CD4-positive, CD25-positive, alpha-beta regulatory T cell (primary cell): ENCODE results near the gene ADGRA1. TPM values are rescaled to one million over a fixed set of nuclear protein-coding genes. Genes with fewer than 3 reads are reported as not detected.

Source experiments
- ATAC-seq, 2 donors: fragments of 150-1000 bp; cut with Tn5 transposase; one replicate each; pipeline ENCODE4 v1.10.0; 2021; ENCODE audit warnings: low read depth in 2 of 2, moderate number of reproducible peaks in 2 of 2, moderate library complexity in 1 of 2
- DNase-seq, 3 donors: peaks; one replicate each; pipeline versions ENCODE4 v3.0.0 to v3.0.0-alpha.2; 2012 to 2022; ENCODE audit warnings: mixed read lengths in 1 of 3
- H3K27ac ChIP-seq: one replicate; pipeline ENCODE4 v1.7.0; 2013; ENCODE audit warnings: mild to moderate bottlenecking, low read length; ENCODE audit not compliant: insufficient read depth, poor library complexity, severe bottlenecking
- H3K27me3 ChIP-seq: one replicate; pipeline ENCODE4 v1.7.0; 2013; ENCODE audit warnings: low read length; ENCODE audit not compliant: control insufficient read depth, insufficient read depth
- H3K36me3 ChIP-seq: one replicate; pipeline ENCODE4 v1.7.0; 2013; ENCODE audit warnings: mild to moderate bottlenecking, low read length, moderate library complexity; ENCODE audit not compliant: control insufficient read depth, insufficient read depth
- H3K4me1 ChIP-seq: 2 replicates; pipeline ENCODE4 v1.7.0; 2013; ENCODE audit warnings: mild to moderate bottlenecking, low read length; ENCODE audit not compliant: insufficient read depth, control insufficient read depth, poor library complexity, severe bottlenecking
- H3K4me3 ChIP-seq: one replicate; pipeline ENCODE4 v1.7.0; 2013; ENCODE audit warnings: low read depth, mild to moderate bottlenecking, low read length, moderate library complexity
- H3K9me3 ChIP-seq, 2 experiments: 1 replicate in 1 of 2; 2 replicates in 1 of 2; pipeline ENCODE4 v1.7.0; 2013; ENCODE audit warnings: low read length in 2 of 2, mild to moderate bottlenecking in 1 of 2, moderate library complexity in 1 of 2; ENCODE audit not compliant: control insufficient read depth in 2 of 2
- H3K27ac Mint-ChIP-seq, 3 donors: one replicate each; pipeline ENCODE4 v1.8.0; 2020 to 2022; ENCODE audit warnings: mild to moderate bottlenecking in 3 of 3, mixed read lengths in 3 of 3, moderate library complexity in 2 of 3
- H3K27me3 Mint-ChIP-seq: one replicate; pipeline ENCODE4 v1.8.0; 2022; ENCODE audit warnings: mild to moderate bottlenecking, mixed read lengths
- H3K36me3 Mint-ChIP-seq: one replicate; pipeline ENCODE4 v1.8.0; 2020; ENCODE audit warnings: mixed read lengths
- H3K4me1 Mint-ChIP-seq, 4 donors: one replicate each; pipeline ENCODE4 v1.8.0; 2020 to 2022; ENCODE audit warnings: mixed read lengths in 4 of 4, mild to moderate bottlenecking in 1 of 4
- H3K4me3 Mint-ChIP-seq, 4 donors: one replicate each; pipeline ENCODE4 v1.8.0; 2020 to 2022; ENCODE audit warnings: mild to moderate bottlenecking in 4 of 4, mixed read lengths in 4 of 4, moderate library complexity in 3 of 4
- H3K9me3 Mint-ChIP-seq, 7 donors: one replicate each; pipeline ENCODE4 v1.8.0; 2020 to 2022; ENCODE audit warnings: mixed read lengths in 7 of 7, mild to moderate bottlenecking in 3 of 7, moderate library complexity in 2 of 7
- polyA plus RNA-seq, 4 donors: library from polyadenylated mRNA; unstranded; fragments of 300-500 nt; fragmentation: Illumina TruSeq; gene quantifications; one replicate each; pipeline ENCODE4 v1.2.3, GENCODE V29; 2021
- total RNA-seq: library from RNA; stranded (reverse); gene quantifications from one replicate; pipeline ENCODE4 v1.2.3, GENCODE V29; 2022

Gene ADGRA1
- total and polyA plus RNA-seq, 5 donors from 2014 or later, result not detected

DNA sequence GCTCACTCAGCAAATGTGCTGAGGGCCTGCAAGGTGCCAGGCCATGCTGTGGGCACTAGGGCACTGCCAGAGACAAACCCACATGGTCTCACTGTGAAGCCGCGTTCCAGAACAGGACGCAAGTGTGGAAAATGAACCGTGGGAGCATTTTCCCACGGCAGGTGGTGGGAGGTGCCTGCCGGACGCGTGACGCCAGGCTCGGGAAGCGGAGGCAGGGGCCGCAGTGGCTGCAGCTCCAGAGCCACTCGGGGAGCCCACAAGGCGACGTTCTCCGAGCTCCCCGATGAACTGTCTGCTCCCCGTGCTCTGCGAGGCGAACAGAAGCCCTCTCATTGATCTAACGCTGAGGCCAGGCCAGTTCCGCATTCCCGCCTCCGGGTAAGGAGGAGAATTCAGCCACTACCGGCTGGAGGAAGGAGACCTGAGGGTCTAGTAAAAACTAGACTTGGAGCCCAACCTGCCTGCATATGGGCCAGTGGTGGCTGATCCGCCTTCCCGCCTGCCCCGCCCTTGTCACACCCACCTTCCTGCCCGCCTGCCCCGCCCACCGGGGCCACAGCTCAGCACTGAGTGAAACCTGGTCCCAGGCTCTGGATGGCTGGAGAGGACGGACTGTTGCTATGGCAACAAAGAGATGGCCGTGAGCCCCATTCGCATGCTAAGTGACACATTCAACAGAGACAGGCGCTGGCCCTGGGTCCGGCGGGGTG, 13.1 kb downstream of the ADGRA1 start:
- H3K27me3 ChIP-seq, result no peaks in the 10 kb centered on the region
- Mint-ChIP-seq H3K36me3 (no peaks in the 10 kb centered on the region), H3K4me1 (peaks cover 0 to 4% (median 0%) of the 10 kb centered on the region in 4 donors), H3K27ac (no peak overlapping the region), H3K27me3 (no peaks in the 10 kb centered on the region), H3K4me3 (no peak overlapping the region), H3K9me3 (no peaks in the 10 kb centered on the region)
- H3K4me1 ChIP-seq, result peaks cover 3% of the 10 kb centered on the region
- ATAC-seq, result no peak
- H3K36me3 ChIP-seq, result no peaks in the 10 kb centered on the region
- H3K4me3 ChIP-seq, result no peak overlapping the region
- H3K27ac ChIP-seq, result no peak overlapping the region
- DNase-seq, result peak in 1 of 3 donors; percentile 5
- no peaks in the 10 kb centered on the region for H3K9me3 ChIP-seq

DNA sequence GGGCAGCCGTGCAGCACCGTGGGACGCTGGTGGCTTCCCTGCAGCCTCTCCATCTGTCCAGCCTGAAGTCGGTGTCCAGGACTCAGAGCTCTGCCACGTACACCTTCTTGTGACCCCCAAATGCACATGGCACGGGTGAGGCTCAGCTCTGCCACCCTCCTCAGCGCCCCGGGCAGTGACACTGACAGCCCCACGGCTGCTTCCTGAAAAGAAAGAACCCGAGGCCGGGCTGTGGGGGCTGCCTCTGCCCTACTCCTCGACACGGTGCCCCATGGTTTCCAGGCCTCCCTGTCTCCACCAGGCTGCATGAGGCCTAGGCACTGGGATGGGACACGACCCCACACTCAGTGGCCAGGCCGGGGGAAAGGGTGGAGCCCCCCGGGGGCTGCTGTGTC, 13.7 kb downstream of the ADGRA1 start:
- no peak overlapping the region for H3K27ac ChIP-seq
- H3K9me3 ChIP-seq, result peaks cover 0 to 2% of the 10 kb centered on the region in 2 experiments
- no peak for ATAC-seq
- Mint-ChIP-seq H3K9me3 (no peaks in the 10 kb centered on the region), H3K27me3 (no peaks in the 10 kb centered on the region), H3K4me1 (peaks cover 0 to 4% (median 0%) of the 10 kb centered on the region in 4 donors), H3K27ac (no peak overlapping the region), H3K36me3 (no peaks in the 10 kb centered on the region), H3K4me3 (no peak overlapping the region)
- no peak for DNase-seq
- H3K4me1 ChIP-seq, result peaks cover 3% of the 10 kb centered on the region
- H3K4me3 ChIP-seq, result no peak overlapping the region
- H3K27me3 ChIP-seq, result no peaks in the 10 kb centered on the region
- H3K36me3 ChIP-seq, result no peaks in the 10 kb centered on the region

DNA sequence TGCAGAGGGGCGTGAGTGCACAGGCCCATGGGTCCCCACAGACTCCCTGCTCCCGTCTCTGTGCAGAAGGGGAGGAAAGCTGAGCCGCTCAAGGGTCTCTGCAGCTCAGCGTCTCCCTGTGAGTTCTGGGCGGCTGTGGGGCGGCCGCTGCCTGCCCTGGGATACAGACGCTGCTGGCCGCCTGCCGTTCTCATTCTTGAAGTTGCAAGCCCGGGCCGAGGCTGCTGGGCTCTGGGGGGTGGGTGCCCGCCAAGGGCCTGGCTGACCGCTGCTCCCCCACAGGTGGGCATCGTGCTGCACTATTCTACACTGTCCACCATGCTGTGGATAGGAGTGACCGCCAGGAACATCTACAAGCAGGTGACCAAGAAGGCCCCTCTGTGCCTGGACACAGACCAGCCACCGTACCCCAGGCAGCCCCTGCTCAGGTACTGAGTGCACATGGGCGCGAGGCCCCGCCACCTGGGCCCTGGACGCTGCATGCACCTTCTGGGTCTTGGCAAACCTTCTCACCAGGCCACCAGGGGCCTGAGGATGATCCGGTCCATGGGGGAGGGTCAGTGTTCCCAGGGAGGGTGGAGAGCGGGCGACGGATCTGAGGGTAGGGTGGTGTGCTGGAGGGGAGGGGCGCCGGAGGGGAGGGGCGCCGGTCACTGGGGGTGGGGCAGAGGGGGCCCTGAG, 14.8 kb downstream of the ADGRA1 start:
- H3K4me3 Mint-ChIP-seq, result no peak overlapping the region
- Histone ChIP-seq H3K36me3 (no peaks in the 10 kb centered on the region), H3K27ac (no peak overlapping the region), H3K4me3 (no peak overlapping the region), H3K4me1 (peaks cover 3% of the 10 kb centered on the region), H3K9me3 (peaks cover 7 to 14% of the 10 kb centered on the region in 2 experiments), H3K27me3 (no peaks in the 10 kb centered on the region)
- peaks cover 0 to 4% (median 0%) of the 10 kb centered on the region in 4 donors for H3K4me1 Mint-ChIP-seq
- DNase-seq, result no peak
- H3K27me3 Mint-ChIP-seq, result no peaks in the 10 kb centered on the region
- no peak overlapping the region for H3K27ac Mint-ChIP-seq
- peaks cover 0 to 8% (median 4%) of the 10 kb centered on the region in 7 donors for H3K9me3 Mint-ChIP-seq
- no peaks in the 10 kb centered on the region for H3K36me3 Mint-ChIP-seq
- no peak for ATAC-seq

DNA sequence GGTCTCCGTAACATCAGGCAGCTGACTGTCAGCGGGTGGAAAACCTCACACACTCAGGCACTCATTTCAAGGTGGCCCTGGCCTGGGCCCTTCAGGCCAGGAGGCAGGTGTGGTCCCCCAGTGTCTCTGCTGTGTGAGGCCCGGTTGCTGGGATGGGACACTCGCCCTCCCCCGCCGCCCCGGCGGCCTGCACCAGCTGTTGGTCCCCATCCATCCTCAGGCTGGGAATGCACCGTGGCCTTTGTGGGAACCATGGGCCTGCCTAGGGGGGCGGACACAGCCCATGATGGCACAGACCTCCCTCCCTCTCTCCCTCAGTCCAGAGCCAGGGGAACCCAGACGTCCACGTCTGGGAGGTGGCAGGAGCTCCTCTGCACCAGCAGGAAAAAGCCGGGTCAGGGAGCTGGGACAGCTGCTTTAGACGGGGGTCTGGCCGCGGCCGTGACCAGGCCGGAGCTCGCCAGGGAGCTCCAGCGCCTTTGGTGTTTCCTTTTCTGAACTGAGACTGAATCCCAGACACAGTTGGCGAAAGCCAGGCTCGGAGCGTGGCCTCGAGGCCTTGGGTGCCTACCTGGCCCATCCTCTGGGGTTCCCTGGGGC, 15.7 kb downstream of the ADGRA1 start:
- Histone ChIP-seq H3K27ac (no peak overlapping the region), H3K27me3 (no peaks in the 10 kb centered on the region), H3K4me3 (no peak overlapping the region), H3K9me3 (peaks cover 9 to 22% of the 10 kb centered on the region in 2 experiments), H3K4me1 (peaks cover 3% of the 10 kb centered on the region), H3K36me3 (no peaks in the 10 kb centered on the region)
- Mint-ChIP-seq H3K4me1 (peaks cover 0 to 4% (median 0%) of the 10 kb centered on the region in 4 donors), H3K9me3 (peaks cover 0 to 16% (median 5%) of the 10 kb centered on the region in 7 donors), H3K27me3 (no peaks in the 10 kb centered on the region), H3K36me3 (no peaks in the 10 kb centered on the region), H3K27ac (no peak overlapping the region), H3K4me3 (no peak overlapping the region)
- DNase-seq, result no peak
- no peak for ATAC-seq

DNA sequence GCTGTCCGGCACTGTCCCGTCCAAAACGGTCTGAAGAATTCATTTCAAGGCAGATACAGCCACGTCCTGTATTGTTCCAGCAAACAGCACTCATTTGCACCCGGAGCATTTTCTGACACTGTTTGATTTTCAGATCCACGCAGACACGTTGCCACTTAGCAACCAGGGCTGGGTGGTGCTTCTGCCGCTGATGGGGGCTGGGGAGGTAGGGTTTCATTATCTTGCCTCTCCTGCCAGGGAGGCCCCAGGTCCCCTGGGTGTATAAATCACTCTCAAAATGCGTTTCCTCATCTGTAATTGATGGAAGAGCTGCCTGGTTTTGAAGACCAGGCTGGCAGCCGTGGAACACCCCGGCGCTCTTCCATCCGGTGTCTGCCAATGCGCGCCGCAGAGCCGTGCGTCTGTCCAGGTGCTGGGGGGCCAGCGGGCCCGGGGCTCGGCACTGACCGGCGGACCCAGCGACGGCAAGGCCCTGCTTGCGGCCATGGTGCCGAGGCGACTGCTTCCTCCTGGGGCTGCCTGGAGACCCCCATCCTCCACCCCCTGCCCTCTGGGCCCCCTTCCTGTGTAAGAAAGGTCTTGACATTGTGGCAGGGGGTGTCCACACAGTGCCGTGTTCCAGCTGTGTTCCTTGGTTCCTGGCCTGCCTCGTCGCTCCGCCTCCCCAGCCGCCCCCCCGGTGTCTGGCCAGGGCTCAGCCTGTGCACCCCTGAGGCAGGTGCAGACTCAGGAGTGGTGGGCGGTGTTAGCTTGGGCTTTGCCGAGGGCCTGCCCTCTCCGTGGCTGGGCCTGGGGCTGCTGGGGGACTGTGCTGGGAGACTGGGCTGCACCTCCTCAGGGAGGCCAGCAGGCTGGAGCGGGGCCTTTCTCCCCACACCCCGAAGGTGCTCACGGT, 16.6 kb downstream of the ADGRA1 start:
- Histone ChIP-seq H3K27me3 (no peaks in the 10 kb centered on the region), H3K36me3 (no peaks in the 10 kb centered on the region), H3K27ac (no peak overlapping the region), H3K4me3 (no peak overlapping the region), H3K4me1 (peaks cover 3% of the 10 kb centered on the region), H3K9me3 (peaks cover 9 to 23% of the 10 kb centered on the region in 2 experiments)
- H3K27ac Mint-ChIP-seq, result no peak overlapping the region
- ATAC-seq (no peak), DNase-seq (no peak)
- no peak overlapping the region for H3K4me3 Mint-ChIP-seq
- H3K27me3 Mint-ChIP-seq, result no peaks in the 10 kb centered on the region
- H3K9me3 Mint-ChIP-seq, result peaks cover 0 to 23% (median 5%) of the 10 kb centered on the region in 7 donors
- H3K4me1 Mint-ChIP-seq, result peaks cover 0 to 4% (median 0%) of the 10 kb centered on the region in 4 donors
- no peaks in the 10 kb centered on the region for H3K36me3 Mint-ChIP-seq

DNA sequence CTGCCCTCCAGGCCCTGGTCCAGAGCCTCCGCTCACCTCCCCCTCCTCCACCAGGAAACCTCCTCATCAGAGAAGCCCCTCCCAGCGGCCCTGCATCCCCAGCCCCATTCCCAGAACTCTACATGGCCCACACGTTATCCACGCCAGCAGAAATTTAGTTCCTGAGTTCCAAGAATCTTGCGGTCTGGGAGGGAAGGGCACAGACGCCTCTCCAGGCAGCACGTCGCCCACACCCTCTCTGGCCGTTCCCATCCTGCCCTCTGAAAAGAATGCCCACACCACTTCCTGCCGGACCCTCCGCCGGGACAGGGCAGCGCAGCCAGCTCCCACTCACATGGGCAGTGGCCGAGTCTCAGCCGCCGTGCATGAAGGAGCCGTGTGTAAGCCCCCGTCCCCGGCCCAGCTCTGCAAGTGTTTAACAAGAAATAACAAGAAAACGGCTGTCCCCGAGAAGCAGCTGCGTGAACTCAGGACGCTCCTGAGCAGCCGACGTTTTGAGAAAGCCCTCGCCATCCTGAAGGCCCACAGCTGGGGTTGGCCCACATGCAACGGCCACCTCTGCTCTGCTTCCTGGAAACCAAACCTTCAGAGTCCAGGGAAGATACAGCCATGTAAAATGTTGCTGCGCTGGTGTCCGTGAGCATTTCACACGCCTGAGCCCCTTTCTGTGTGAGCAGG, 17.4 kb downstream of the ADGRA1 start:
- H3K4me3 ChIP-seq, result no peak overlapping the region
- no peak overlapping the region for H3K27ac ChIP-seq
- DNase-seq (no peak), ATAC-seq (no peak)
- no peaks in the 10 kb centered on the region for H3K36me3 ChIP-seq
- Mint-ChIP-seq H3K9me3 (peaks cover 0 to 25% (median 5%) of the 10 kb centered on the region in 7 donors), H3K36me3 (no peaks in the 10 kb centered on the region), H3K4me1 (peaks cover 0 to 4% (median 0%) of the 10 kb centered on the region in 4 donors), H3K27ac (no peak overlapping the region), H3K27me3 (no peaks in the 10 kb centered on the region), H3K4me3 (no peak overlapping the region)
- H3K4me1 ChIP-seq, result peaks cover 3% of the 10 kb centered on the region
- peaks cover 9 to 23% of the 10 kb centered on the region in 2 experiments for H3K9me3 ChIP-seq
- no peaks in the 10 kb centered on the region for H3K27me3 ChIP-seq
